HCT116 (cell line): Measurements from ENCODE around the gene TMEM116.
"Not testable (repeated sequence)": the region's sequence is repeated elsewhere in the genome, so short reads cannot be mapped to it uniquely, and the experiment has no call there.

ENCODE experiments used
- CEBPB ChIP-seq: IDR thresholded peaks from 2 replicates; pipeline ENCODE4 v1.6.1; 2012; ENCODE audit warnings: low read depth
- CTCF ChIP-seq, 3 experiments: fragments of 200-600 bp in 1 of 3; sonication (generic) in 1 of 3; IDR thresholded peaks in 2 of 3; conservative IDR thresholded peaks in 1 of 3; 2 replicates each; pipeline ENCODE4 v1.5.1; 2012 to 2017; ENCODE audit warnings: low read depth in 2 of 3, low read length in 2 of 3, antibody characterized with exemption in 1 of 3, borderline replicate concordance in 1 of 3, control low read depth in 1 of 3, mild to moderate bottlenecking in 1 of 3, mixed read lengths in 1 of 3, mixed run types in 1 of 3, moderate library complexity in 1 of 3; ENCODE audit not compliant: insufficient read depth in 1 of 3
- POLR2A ChIP-seq: IDR thresholded peaks from 2 replicates; pipeline ENCODE4 v1.7.0; 2011; ENCODE audit warnings: borderline replicate concordance; ENCODE audit not compliant: insufficient read depth, insufficient read length; ENCODE audit errors: extremely low read depth

- not testable (repeated sequence) for TF ChIP-seq POLR2A; CEBPB; CTCF (IDR thresholded peaks at IDR 0.05 in 2 of 3, conservative IDR thresholded peaks at IDR 0.05 in 1 of 3; ENCODE audit: borderline replicate concordance in 1 of 3, insufficient read depth in 1 of 3, low read depth in 2 of 3, low read length in 2 of 3)
These were observed 13.8 kb downstream of the TMEM116 start for GRCh38 chr12:111999129-111999528.
